Esophagus muscularis mucosa (tissue), 3 donors: ENCODE measurements around the gene NCKAP1.

Source experiments
- CTCF ChIP-seq, 3 experiments: fragments of 200-600 bp in 2 of 3; fragments of 450-650 bp in 1 of 3; sonication (generic) in 2 of 3; IDR thresholded peaks; one replicate each; pipeline ENCODE4 v1.5.1; 2017 to 2019; ENCODE audit warnings: antibody characterized with exemption in 3 of 3, mild to moderate bottlenecking in 2 of 3, moderate library complexity in 1 of 3
- POLR2AphosphoS5 ChIP-seq, 2 donors: sonication (generic); formaldehyde crosslinking; IDR thresholded peaks; one replicate each; pipeline ENCODE4 v1.6.1; 2017; ENCODE audit warnings: antibody characterized with exemption in 2 of 2

- no peak for TF ChIP-seq CTCF (IDR thresholded peaks at IDR 0.05)
- no peak for TF ChIP-seq POLR2AphosphoS5 (IDR thresholded peaks at IDR 0.05)
Measured at GRCh38 chr2:182918961-182919652, 119.2 kb downstream of the NCKAP1 start.
